Brain microvascular endothelial cell (primary cell): ENCODE measurements around the gene NAT8.
"Not testable (repeated sequence)": the region's sequence is repeated elsewhere in the genome, so short reads cannot be mapped to it uniquely, and the experiment has no call there.

Experiments used
- DNase-seq: peaks from one replicate; pipeline ENCODE4 v3.0.0-alpha.2; 2020
- H3K27ac ChIP-seq: fragments of 250-450 bp; sonication (Bioruptor Pico); 2 replicates; pipeline ENCODE4 v1.5.1; 2020; ENCODE audit warnings: mild to moderate bottlenecking, moderate library complexity
- H3K27me3 ChIP-seq: fragments of 250-450 bp; sonication (Bioruptor Pico); replicated peaks from 2 replicates; pipeline ENCODE4 v1.5.1; 2020; ENCODE audit warnings: mild to moderate bottlenecking
- H3K36me3 ChIP-seq: fragments of 250-450 bp; sonication (Bioruptor Pico); replicated peaks from 2 replicates; pipeline ENCODE4 v1.5.1; 2020; ENCODE audit warnings: mild to moderate bottlenecking
- H3K4me3 ChIP-seq: 2 replicates; pipeline ENCODE4 v1.5.1; 2011; ENCODE audit warnings: low read depth, mild to moderate bottlenecking, control low read depth, low read length, moderate library complexity
- CTCF ChIP-seq: IDR thresholded peaks from 2 replicates; pipeline ENCODE4 v1.5.1; 2011; ENCODE audit warnings: low read depth, mild to moderate bottlenecking, moderate library complexity, low read length, control low read depth, inconsistent platforms; ENCODE audit errors: missing control alignments
- in situ Hi-C: cut with HindIII; loops from 2 replicates; pipeline ENCODE4 v1.10.0; 2017; ENCODE audit warnings: low sequenced_read_pairs, low pct_ligation_motif_present

NAT8 gene

DNA sequence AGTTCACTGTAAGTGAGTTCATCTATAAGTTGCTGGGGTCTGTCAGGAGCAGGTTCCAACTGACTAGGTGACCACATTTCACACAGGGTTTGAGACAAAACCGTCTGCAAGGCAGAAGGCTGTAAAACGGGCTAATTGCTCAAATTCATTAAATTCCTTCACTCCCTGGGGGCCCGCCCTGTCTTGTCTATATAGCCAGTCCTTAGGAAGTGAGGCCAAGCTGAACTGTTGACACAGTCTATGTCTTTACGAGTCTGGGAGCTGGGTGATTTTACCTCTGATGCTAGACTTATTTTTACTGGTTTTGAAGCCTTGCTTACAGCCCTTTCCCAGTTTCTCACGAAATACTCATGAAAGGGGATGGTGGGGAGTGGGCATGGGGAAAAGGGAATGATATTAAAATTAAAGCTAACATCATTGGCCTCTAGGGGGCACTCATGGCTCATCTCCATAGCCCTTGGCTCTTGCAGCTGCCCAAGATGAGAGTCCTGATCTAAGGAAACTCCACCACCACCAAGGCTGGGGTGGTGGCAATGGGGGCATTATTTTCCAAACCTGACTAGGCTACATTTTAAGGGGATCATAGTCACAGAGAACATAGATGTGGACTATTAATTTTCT is 37.8 kb upstream of the NAT8 start:
- DNase-seq: peak; percentile 32
- H3K36me3 ChIP-seq, in situ Hi-C loops, H3K27me3 ChIP-seq, H3K4me3 ChIP-seq, H3K27ac ChIP-seq: not testable (repeated sequence)
- TF ChIP-seq CTCF: peak; percentile 61

DNA sequence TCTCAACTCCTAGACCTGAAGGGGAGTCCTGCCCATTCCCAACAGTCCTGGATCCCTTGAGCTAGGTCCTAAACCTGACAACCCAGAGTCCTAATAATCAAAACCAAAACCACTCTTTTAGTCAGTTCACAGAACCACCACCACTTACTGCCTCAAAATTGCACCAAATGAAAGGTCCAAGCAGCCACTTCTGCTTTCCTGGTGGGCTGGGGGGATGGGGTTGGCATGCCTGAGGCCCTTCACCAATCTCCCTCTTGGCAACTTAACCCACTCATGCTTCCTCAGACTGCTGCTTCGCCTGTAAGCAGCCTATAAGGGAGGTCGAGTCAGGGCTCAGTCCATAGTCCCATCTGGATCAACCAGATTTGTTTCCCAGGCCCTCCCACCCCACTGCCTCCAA is 37.0 kb upstream of the NAT8 start:
- in situ Hi-C loops, H3K4me3 ChIP-seq, H3K27ac ChIP-seq, DNase-seq, H3K27me3 ChIP-seq, H3K36me3 ChIP-seq: not testable (repeated sequence)

DNA sequence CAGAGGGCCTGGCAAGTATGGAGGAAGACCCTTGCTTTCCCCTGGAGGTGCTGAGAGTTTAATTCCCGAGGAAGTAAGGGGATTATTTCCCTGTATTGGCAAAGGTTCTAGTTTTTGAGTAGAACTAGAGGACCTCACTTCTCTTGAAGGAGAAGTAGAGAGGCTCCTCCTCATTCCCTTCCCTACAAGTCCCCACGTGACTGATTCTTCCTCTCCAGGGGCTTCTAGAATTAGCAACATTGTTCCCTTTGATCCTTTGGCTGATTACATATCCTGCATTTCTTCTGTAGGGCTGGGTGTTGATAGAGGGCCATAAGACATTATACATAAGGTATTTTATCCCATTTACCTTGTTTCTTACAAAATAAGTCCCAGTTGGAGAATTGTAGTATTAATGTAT is 35.8 kb upstream of the NAT8 start:
- DNase-seq, H3K27ac ChIP-seq, in situ Hi-C loops, H3K36me3 ChIP-seq, H3K27me3 ChIP-seq, H3K4me3 ChIP-seq: not testable (repeated sequence)

GRCh38 chr2:73676211-73676610 is 34.0 kb upstream of the NAT8 start:
- in situ Hi-C loops, DNase-seq: not testable (repeated sequence)

DNA sequence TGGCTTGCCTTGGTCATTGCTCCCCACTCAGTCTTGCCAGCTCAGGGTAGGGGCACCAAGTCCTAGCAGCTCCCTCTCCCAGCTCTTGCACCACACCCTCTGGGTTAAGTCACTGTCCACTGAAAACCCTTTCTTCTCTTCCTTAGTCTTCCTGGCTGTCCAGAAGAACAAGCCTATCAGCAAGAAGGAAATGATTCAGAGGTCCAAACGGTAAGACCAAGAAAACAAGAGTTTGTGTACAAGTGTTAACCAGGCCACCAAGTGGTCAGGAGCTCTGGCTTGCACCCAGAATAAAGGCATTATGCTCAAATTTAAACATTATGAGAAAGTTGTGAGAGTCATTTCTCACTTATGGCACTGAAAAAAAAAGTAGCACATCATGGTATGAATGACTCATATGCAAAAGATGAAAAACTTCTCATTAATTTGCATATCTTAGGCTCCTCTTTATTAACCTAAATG is 32.5 kb upstream of the NAT8 start:
- H3K4me3 ChIP-seq, H3K36me3 ChIP-seq, DNase-seq, H3K27ac ChIP-seq, H3K27me3 ChIP-seq, in situ Hi-C loops: not testable (repeated sequence)

More at GRCh38 chr2:73676211-73676610, 34.0 kb upstream of the NAT8 start:
- H3K36me3 ChIP-seq, H3K4me3 ChIP-seq, H3K27ac ChIP-seq, H3K27me3 ChIP-seq: not testable (repeated sequence)

DNA sequence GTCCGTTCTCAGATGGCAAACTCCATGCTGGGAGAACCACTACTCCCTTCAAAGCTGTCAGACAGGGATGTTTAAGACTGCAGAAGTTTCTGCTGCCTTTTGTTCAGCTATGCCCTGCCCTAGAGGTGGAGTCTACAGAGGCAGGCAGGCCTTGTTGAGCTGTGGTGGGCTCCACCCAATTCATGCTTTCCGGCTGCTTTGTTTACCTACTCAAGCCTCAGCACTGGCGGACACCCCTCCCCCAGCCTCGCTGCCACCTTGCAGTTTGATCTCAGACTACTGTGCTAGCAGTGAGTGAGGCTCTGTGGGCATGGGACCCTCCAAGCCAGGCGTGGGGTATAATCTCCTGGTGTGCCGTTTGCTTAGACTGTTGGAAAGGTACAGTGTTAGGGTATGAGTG is 27.8 kb upstream of the NAT8 start:
- H3K27me3 ChIP-seq, H3K36me3 ChIP-seq, in situ Hi-C loops, H3K27ac ChIP-seq, DNase-seq, H3K4me3 ChIP-seq: not testable (repeated sequence)

GRCh38 chr2:73667239-73667638 is 25.0 kb upstream of the NAT8 start:
- H3K36me3 ChIP-seq, H3K4me3 ChIP-seq, H3K27ac ChIP-seq, DNase-seq, H3K27me3 ChIP-seq, in situ Hi-C loops: not testable (repeated sequence)

GRCh38 chr2:73654175-73654574 is 12.0 kb upstream of the NAT8 start:
- Histone ChIP-seq H3K27ac (no peak overlapping the region), H3K27me3 (peaks cover 2% of the 10 kb centered on the region), H3K36me3 (no peaks in the 10 kb centered on the region), H3K4me3 (no peak overlapping the region)
- DNase-seq: no peak
- in situ Hi-C loops: no loop called here
- TF ChIP-seq CTCF: no peak

- in situ Hi-C loops: no loop called here
- no peak for TF ChIP-seq CTCF
- Histone ChIP-seq H3K36me3 (no peaks in the 10 kb centered on the region), H3K27me3 (peaks cover 2% of the 10 kb centered on the region), H3K4me3 (no peak overlapping the region), H3K27ac (no peak overlapping the region)
- DNase-seq: no peak
Measured at GRCh38 chr2:73652348-73652747, 10.1 kb upstream of the NAT8 start.
